ENCODE measurements around the gene PARD3B. TPM values are rescaled to one million over a fixed set of nuclear protein-coding genes. Genes with fewer than 3 reads are reported as not detected.

PARD3B gene
- total RNA-seq, 1 donor from 2014 or later: 12.3 TPM

DNA sequence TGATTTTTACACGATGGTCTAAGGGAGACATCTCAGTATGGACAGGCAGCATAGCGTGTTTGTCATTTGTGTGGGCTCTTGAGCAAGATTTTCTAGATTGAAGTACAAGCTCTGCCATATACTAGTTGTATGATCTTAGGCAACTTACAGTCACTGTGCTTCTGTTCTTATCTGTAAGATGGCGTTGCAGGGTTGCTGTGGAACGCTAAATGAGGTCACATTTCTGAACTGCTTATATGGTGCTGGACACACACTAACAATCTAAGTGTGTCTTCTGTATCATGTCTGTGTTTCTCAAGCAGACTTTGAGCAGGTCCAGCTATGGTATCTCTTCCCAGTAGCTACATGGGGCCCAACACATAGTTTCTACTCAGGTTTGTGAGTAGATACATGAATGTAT, 29.2 kb downstream of the PARD3B start:
- TF ChIP-seq POLR2AphosphoS5 (IDR thresholded peaks at IDR 0.05; ENCODE audit: insufficient read depth in 1 of 2, low read depth in 1 of 2) (no peak), POLR2A (IDR thresholded peaks at IDR 0.05) (no peak)
- TF ChIP-seq, protein P1, sequence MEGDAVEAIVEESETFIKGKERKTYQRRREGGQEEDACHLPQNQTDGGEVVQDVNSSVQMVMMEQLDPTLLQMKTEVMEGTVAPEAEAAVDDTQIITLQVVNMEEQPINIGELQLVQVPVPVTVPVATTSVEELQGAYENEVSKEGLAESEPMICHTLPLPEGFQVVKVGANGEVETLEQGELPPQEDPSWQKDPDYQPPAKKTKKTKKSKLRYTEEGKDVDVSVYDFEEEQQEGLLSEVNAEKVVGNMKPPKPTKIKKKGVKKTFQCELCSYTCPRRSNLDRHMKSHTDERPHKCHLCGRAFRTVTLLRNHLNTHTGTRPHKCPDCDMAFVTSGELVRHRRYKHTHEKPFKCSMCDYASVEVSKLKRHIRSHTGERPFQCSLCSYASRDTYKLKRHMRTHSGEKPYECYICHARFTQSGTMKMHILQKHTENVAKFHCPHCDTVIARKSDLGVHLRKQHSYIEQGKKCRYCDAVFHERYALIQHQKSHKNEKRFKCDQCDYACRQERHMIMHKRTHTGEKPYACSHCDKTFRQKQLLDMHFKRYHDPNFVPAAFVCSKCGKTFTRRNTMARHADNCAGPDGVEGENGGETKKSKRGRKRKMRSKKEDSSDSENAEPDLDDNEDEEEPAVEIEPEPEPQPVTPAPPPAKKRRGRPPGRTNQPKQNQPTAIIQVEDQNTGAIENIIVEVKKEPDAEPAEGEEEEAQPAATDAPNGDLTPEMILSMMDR (IDR thresholded peaks at IDR 0.05): no peak
- Histone ChIP-seq H3K36me3 (no peaks in the 10 kb centered on the region), H3K9me3 (no peaks in the 10 kb centered on the region), H3K27me3 (no peaks in the 10 kb centered on the region), H3K4me3 (no peak overlapping the region), H3K4me1 (no peaks in the 10 kb centered on the region), H3K27ac (no peak overlapping the region)
- intact Hi-C loops (cut with DNase I): no loop called here
- DNase-seq (ENCODE audit: extremely low spot score in 2 of 2): no peak

DNA sequence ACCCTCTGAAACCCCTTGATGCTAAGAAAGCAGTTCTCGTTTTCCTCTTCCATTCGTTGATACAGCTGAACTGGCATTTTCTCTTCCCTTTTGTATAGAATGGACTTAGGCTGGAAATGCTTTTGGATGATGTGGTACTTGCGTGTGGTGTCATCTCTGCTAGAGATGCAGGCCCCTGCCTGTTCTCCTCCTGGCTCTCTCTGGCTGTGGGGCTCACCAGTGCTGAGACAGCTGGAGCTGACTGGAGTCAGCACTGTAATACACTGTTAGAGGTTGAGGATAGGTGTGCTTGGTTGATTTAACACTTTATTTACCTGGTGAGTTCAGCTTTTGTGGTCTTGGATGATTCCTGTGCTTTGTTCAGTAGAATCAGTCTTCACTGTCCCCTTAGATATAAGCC, 30.2 kb downstream of the PARD3B start:
- Histone ChIP-seq H3K4me1 (no peaks in the 10 kb centered on the region), H3K36me3 (no peaks in the 10 kb centered on the region), H3K9me3 (no peaks in the 10 kb centered on the region), H3K27ac (no peak overlapping the region), H3K27me3 (no peaks in the 10 kb centered on the region), H3K4me3 (no peak overlapping the region)
- DNase-seq (ENCODE audit: extremely low spot score in 2 of 2): no peak
- intact Hi-C loops (cut with DNase I): no loop called here
- TF ChIP-seq, protein P1 (IDR thresholded peaks at IDR 0.05): no peak
- TF ChIP-seq POLR2AphosphoS5 (IDR thresholded peaks at IDR 0.05; ENCODE audit: insufficient read depth in 1 of 2, low read depth in 1 of 2) (no peak), POLR2A (IDR thresholded peaks at IDR 0.05) (no peak)

DNA sequence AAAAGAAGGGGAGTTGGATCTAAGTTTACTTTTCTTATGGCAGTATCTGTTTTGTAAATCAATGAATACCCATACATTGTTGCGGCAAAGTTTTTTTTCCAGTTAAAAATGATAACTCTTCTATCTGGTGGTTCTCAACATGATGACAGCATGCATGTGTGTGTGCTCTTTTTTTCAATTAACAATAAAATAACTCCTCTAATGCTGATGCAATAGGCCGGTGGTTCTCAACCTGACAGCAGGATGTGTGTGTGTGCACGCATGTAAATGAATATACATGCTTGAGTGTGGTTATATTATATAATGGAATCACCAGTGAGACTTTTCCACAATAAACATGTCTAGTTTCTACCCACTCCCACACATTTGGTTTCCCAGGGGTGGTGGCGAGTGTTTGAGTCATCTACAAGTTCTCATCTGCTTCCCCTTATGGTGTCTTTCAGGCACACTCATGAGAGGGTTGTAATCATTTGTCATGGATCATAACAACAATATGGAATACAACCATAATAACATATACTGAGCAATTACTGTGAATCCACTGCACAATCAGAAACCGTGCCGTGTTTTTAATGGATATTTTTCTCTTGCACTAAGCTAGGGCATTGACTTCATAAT, 31.2 kb downstream of the PARD3B start:
- no peaks in the 10 kb centered on the region for H3K4me1 ChIP-seq
- no peak for TF ChIP-seq POLR2A (IDR thresholded peaks at IDR 0.05)
- TF ChIP-seq, protein P1 (IDR thresholded peaks at IDR 0.05): no peak
- TF ChIP-seq POLR2AphosphoS5 (IDR thresholded peaks at IDR 0.05; ENCODE audit: insufficient read depth in 1 of 2, low read depth in 1 of 2): no peak
- H3K27me3 ChIP-seq: no peaks in the 10 kb centered on the region
- no peak overlapping the region for H3K4me3 ChIP-seq
- intact Hi-C loops (cut with DNase I): no loop called here
- no peaks in the 10 kb centered on the region for H3K36me3 ChIP-seq
- DNase-seq (ENCODE audit: extremely low spot score in 2 of 2): no peak
- no peaks in the 10 kb centered on the region for H3K9me3 ChIP-seq
- no peak overlapping the region for H3K27ac ChIP-seq

DNA sequence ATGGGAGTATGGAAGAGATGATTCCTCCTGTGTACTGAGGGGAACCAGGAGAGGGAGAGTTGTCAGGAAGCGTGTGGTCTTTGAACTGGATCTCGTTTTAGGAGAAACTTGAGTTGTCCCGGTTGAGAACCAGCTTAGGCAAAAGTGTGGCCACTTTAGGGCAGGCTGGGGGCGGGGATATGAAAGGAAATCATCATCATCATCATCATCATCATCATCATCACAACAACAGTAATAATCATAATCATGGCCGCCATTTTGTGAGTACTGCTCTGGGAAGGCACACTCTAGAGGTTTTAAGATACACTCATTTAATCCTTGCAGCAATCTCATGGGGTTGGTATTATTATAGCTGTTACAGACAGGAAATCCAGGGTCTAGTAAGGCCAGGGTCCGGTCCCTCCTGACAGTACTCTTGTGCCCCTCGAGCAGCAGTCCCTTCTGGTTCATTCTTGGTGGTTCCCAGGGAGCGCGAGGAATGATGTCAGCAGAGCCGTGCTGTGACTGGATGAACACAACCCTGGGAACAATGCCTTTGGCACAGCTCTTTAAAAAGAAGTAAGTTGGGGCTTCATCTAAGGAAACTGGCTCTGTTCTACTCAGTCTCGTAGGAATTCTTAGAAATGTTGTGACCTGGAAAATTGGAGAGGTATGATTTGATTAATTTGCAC, 33.8 kb downstream of the PARD3B start:
- H3K27ac ChIP-seq: no peak overlapping the region
- no peaks in the 10 kb centered on the region for H3K27me3 ChIP-seq
- no peak for DNase-seq (ENCODE audit: extremely low spot score in 2 of 2)
- no peaks in the 10 kb centered on the region for H3K36me3 ChIP-seq
- no peaks in the 10 kb centered on the region for H3K9me3 ChIP-seq
- no peaks in the 10 kb centered on the region for H3K4me1 ChIP-seq
- no peak overlapping the region for H3K4me3 ChIP-seq
- intact Hi-C loops (cut with DNase I): no loop called here
- TF ChIP-seq POLR2A (IDR thresholded peaks at IDR 0.05) (no peak), POLR2AphosphoS5 (IDR thresholded peaks at IDR 0.05; ENCODE audit: insufficient read depth in 1 of 2, low read depth in 1 of 2) (no peak)
- TF ChIP-seq, protein P1 (IDR thresholded peaks at IDR 0.05): no peak

DNA sequence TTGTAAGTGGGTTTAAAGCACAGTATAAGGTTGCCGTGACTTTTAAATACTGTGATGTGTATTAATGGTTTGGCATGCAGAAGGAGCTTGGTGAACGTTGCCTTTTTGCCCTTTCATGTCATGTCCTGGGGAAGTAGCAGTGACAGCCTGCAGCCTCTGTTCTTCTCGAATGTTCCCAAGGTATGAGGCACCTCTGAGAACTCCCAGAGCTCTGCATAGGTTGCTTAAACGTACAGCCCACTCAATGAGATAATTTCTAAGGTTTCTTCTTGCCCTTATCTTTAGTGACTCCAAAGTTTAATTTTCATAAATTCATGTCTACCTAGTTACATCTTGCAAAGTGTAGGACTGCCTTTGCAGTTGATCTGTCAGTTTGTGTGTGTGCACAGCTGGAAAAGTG, 36.7 kb downstream of the PARD3B start:
- intact Hi-C loops (cut with DNase I): no loop called here
- no peaks in the 10 kb centered on the region for H3K27me3 ChIP-seq
- DNase-seq (ENCODE audit: extremely low spot score in 2 of 2): no peak
- no peak for TF ChIP-seq POLR2AphosphoS5 (IDR thresholded peaks at IDR 0.05; ENCODE audit: insufficient read depth in 1 of 2, low read depth in 1 of 2)
- H3K27ac ChIP-seq: no peak overlapping the region
- H3K4me1 ChIP-seq: no peaks in the 10 kb centered on the region
- no peaks in the 10 kb centered on the region for H3K36me3 ChIP-seq
- H3K4me3 ChIP-seq: no peak overlapping the region
- no peaks in the 10 kb centered on the region for H3K9me3 ChIP-seq
